Measurements from ENCODE around the gene RTP5. TPM values are rescaled to one million over a fixed set of nuclear protein-coding genes. Genes with fewer than 3 reads are reported as not detected.

RTP5 gene
- total RNA-seq, 2 experiments from 2014 or later = not detected

DNA sequence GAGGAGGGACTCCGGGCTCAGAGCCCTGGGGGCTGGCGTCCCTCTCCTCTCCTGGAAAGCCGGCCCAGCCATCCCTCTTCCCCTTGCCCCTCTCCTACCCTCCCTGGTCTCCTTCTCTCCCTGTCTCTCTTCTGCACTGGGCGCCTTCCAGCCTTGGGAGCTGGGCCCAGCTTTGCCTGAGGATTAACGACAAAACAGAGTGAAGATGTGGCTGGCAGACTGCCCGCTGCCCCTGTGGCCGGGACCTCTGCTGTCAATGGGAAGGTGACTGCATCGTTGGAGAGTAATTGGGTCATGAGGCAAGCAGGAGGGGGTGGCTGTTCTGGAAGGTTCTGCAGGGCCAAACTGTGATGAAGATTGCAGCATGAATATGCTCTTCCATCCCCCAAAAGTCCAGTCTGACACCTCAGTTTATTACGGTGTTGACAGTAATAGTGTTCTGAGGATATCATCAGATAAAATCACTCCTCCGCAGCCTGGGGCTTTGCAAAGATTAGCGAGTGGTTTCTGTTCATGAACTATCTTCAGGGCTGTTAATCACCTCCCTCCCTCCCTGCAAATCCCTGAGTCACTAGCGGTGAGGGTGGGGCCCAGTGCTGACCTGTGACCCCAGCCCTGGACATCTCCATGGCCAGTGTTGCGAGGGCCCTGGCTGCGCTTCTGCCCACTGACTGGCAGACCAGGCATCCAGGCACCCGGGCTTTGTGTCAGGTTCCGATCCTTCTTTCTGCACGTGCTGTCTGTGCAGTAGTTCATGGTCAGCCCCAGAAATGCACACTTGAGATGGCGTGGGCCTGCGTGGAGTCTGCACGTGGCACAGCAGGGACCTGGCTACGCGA, 23.0 kb downstream of the RTP5 start:
- intact Hi-C loops (cut with micrococcal nuclease) = no loop called here

DNA sequence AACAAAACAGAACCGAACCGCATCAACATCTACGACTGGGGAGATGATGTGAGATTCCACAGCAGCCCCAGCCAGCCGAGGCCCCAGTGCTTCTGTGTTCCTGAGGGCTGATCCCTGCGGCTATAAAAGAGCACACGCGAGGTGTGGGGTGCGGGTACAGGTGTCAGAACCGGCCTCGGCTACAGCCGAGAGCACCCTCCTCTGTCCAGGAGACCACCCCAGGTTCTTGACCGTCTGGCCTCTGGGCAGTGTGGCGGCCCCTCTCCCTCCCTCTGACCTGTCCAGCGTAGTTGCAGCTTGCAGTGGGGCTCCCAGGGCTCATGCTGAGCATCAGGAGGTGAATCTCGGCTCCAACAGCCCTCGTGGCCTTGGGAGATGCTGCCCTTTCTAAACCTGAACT, 23.7 kb downstream of the RTP5 start:
- no peak overlapping the region for H3K27ac Mint-ChIP-seq
- no peak for DNase-seq
- H3K9me3 Mint-ChIP-seq = peaks cover 4% of the 10 kb centered on the region
- intact Hi-C loops (cut with micrococcal nuclease) = no loop called here
- H3K4me3 Mint-ChIP-seq = no peak overlapping the region
- CTCF ChIA-PET = no interaction called here
- H3K4me1 Mint-ChIP-seq (ENCODE audit: low read depth) = peaks cover 11% of the 10 kb centered on the region
- no peaks in the 10 kb centered on the region for H3K27me3 Mint-ChIP-seq (ENCODE audit: low read depth)
- peaks cover 16% of the 10 kb centered on the region for H3K36me3 Mint-ChIP-seq (ENCODE audit: low read depth)

More for the DNA sequence above, 23.0 kb downstream of the RTP5 start:
- Mint-ChIP-seq H3K27ac (no peak overlapping the region), H3K4me1 (ENCODE audit: low read depth) (peaks cover 15% of the 10 kb centered on the region), H3K9me3 (peaks cover 4% of the 10 kb centered on the region), H3K27me3 (ENCODE audit: low read depth) (no peaks in the 10 kb centered on the region), H3K4me3 (no peak overlapping the region), H3K36me3 (ENCODE audit: low read depth) (peaks cover 19% of the 10 kb centered on the region)
- CTCF ChIA-PET = no interaction called here
- DNase-seq = no peak

DNA sequence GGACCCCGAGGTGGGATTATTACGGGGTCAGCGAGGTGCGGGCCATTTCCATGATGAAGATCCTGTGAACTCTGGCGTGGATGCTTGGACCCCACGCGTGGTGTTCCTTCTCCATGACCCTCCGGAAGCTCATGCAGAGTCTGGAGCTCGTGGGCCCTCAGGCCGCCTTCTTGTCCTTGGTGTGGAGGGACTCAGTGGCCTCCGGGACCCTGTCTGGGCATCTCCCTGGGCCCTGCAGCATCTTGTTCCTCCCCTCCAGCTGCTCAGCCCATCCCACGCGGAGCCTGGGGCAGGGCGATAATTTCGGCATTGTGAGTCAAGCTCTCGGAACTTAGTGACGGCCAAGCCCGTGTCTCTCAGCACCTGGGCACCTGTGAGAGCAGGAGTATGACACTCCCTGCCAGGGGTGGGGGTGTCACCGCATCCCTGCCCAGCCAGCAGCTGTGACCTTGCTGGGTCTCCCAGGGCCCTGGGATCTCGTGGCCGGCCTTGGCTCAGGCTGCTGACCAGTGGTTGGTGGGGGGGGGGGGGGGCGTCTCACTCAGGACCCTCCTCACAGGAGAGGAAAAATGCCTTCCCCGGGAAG, 24.6 kb downstream of the RTP5 start:
- H3K9me3 Mint-ChIP-seq = peaks cover 3% of the 10 kb centered on the region
- intact Hi-C loops (cut with micrococcal nuclease) = no loop called here
- CTCF ChIA-PET = no interaction called here
- H3K27me3 Mint-ChIP-seq (ENCODE audit: low read depth) = no peaks in the 10 kb centered on the region
- no peak for DNase-seq
- H3K36me3 Mint-ChIP-seq (ENCODE audit: low read depth) = peaks cover 15% of the 10 kb centered on the region
- H3K4me1 Mint-ChIP-seq (ENCODE audit: low read depth) = peaks cover 7% of the 10 kb centered on the region
- no peak overlapping the region for H3K27ac Mint-ChIP-seq
- H3K4me3 Mint-ChIP-seq = no peak overlapping the region

DNA sequence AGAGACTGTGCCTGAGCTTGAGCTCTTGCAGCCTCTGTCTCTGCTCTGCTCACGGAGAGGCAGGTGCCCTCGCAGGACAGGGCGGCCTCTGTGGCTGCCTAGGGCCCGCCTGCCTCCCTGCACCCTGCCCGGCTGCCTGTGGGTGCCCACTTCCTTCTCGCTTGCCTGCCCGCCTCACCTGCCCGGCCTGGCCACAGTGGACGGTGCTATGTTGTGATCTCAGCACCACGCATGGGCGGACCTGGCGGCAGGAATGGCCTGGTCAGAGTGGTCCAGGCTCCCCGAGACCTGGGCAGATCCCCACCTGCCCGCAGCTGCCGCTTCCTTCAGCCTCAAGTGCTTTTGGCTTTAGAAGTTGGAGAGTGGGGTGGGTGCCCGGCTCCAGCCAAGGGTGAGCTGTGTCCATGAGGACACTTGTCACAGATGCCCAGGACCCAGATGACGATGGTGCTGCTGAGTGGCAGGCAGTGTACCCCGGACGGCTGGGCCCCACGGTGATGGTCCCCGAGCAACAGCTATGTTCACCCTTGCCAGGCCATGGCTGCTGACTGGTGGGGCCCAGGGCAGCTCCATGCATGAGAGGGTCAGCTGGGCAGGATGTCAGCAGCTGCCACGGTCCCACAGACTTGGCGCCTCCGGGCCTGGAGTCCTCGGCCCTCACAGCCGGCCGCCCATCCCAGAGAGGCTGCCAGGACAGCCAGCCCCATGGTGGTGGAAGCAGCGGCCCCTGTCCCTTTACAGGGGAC, 25.3 kb downstream of the RTP5 start:
- H3K27me3 Mint-ChIP-seq (ENCODE audit: low read depth) = no peaks in the 10 kb centered on the region
- CTCF ChIA-PET = no interaction called here
- H3K36me3 Mint-ChIP-seq (ENCODE audit: low read depth) = peaks cover 10% of the 10 kb centered on the region
- no peak overlapping the region for H3K27ac Mint-ChIP-seq
- no peak overlapping the region for H3K4me3 Mint-ChIP-seq
- peak; percentile 1 for DNase-seq
- peaks cover 5% of the 10 kb centered on the region for H3K4me1 Mint-ChIP-seq (ENCODE audit: low read depth)
- peaks cover 2% of the 10 kb centered on the region for H3K9me3 Mint-ChIP-seq
- intact Hi-C loops (cut with micrococcal nuclease) = no loop called here

DNA sequence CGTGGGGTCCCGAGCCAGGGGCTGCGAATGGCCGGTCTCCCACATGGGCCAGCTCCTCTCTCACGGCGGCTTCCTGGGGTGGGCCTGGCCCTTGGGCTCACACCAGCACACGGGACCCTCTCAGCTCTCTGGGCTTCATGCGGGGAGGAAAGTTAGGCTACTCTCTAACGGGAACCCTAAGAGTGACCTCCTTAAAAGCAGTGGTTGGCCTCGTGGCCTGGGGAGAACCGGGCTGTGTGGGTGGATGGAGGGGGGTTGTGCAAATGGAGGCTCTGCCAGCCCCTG, 25.8 kb downstream of the RTP5 start:
- Mint-ChIP-seq H3K4me1 (ENCODE audit: low read depth) (peaks cover 5% of the 10 kb centered on the region), H3K36me3 (ENCODE audit: low read depth) (peaks cover 6% of the 10 kb centered on the region), H3K27me3 (ENCODE audit: low read depth) (no peaks in the 10 kb centered on the region), H3K4me3 (no peak overlapping the region), H3K27ac (no peak overlapping the region), H3K9me3 (peaks cover 2% of the 10 kb centered on the region)
- intact Hi-C loops (cut with micrococcal nuclease) = no loop called here
- CTCF ChIA-PET = no interaction called here
- no peak for DNase-seq

DNA sequence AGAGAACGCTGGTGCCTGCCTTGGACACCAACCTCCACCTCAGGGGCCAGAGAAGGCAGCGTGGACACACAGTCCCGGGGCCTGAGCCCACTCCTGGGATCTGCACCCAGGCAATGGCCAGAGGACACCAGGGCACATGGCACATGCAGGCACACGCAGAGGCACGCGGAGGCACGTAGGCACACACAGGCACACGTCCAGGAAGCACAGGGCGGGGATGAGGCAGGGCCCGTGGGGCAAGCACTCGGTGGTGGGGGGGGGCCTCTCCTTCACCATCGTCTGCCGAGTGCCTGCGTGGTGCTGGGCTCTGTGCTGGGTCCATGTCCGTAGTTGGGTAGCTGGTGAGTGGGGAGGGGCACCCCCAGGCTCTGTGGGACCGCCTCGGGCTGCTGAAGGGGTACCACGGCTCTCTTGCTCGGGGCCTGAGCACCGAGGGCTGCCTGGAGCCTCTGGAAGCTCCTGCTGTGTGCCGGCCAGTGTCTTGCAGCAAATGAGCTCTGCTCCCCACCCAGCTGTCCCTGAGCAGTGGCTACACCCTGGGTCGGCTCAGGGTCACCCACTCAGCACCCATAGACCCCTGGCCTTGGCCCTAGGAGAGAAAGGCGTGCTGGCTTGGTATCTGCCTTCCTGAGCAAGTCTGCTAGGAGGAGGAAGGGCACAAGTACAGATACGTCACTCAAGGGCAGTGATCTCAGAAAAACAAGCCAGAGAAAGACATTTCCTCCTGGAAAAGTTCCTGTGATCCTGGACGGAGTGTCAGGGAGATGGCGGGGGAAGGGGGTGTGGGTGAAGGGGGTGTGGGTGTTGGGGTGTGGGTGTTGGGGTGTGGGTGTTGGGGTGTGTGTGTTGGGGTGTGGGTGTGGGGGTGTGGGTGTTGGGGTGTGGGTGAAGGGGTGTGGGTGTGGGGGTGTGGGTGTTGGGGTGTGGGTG, 26.4 kb downstream of the RTP5 start:
- Mint-ChIP-seq H3K9me3 (peaks cover 2% of the 10 kb centered on the region), H3K27me3 (ENCODE audit: low read depth) (no peaks in the 10 kb centered on the region), H3K36me3 (ENCODE audit: low read depth) (peaks cover 5% of the 10 kb centered on the region), H3K27ac (peak overlapping the region; percentile 65), H3K4me3 (no peak overlapping the region), H3K4me1 (ENCODE audit: low read depth) (peaks cover 5% of the 10 kb centered on the region)
- peak; percentile 4 for DNase-seq
- CTCF ChIA-PET = no interaction called here
- intact Hi-C loops (cut with micrococcal nuclease) = no loop called here

DNA sequence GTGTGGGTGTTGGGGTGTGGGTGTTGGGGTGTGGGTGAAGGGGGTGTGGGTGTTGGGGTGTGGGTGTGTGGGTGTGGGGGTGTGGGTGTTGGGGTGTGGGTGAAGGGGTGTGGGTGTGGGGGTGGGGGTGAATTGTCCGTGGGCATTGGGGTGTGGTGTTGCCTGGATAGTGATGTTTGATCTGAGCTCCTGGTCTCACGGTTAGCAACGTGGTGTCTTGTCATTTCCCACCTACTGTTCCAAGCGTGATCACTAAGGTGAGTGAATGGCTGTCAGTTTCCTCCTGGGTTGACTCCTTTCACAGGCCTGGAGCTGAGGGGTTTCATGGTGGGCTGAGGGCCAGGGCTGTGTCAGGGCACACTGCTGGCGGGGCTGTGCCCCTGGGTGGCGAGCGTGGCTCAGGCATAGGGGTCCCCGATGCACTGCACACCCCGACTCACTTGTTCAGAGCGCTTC, 27.2 kb downstream of the RTP5 start:
- CTCF ChIA-PET = no interaction called here
- Mint-ChIP-seq H3K36me3 (ENCODE audit: low read depth) (peaks cover 4% of the 10 kb centered on the region), H3K4me1 (ENCODE audit: low read depth) (peaks cover 5% of the 10 kb centered on the region), H3K4me3 (no peak overlapping the region), H3K9me3 (peaks cover 2% of the 10 kb centered on the region), H3K27me3 (ENCODE audit: low read depth) (no peaks in the 10 kb centered on the region), H3K27ac (no peak overlapping the region)
- intact Hi-C loops (cut with micrococcal nuclease) = no loop called here
- no peak for DNase-seq

DNA sequence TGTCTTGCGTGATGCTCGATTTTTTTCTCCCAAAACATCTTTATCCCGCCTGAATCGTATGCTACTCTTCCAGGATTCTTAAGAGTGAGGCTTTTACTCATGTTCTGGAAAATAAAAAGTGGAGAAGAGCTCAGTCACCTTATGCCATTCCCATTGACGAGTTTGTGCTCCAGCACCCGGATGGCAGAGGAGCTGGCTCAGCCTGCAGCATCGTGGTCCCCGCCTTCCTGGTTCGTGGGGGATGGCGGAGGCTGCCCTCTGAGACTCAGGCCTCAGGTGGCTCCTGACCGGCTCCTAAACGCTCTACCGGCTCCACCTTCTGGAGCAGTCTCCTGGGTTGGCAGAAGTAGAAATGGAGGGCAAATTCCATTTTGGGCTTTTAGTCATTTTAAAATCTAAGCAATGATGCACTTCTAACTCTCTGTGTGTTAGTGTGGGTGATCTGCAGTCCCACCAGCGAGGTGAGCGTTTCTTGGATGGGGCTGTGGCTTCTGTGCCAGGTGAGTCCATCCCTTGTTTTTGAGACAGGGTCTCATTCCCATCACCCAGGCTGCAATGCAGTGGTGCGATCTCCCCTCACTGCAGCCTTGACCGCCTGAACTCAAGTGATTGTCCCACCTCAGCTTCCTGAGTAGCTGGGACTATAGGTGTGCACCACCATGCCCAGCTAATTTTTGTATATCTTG, 27.8 kb downstream of the RTP5 start:
- CTCF ChIA-PET = interaction anchor here (0.6 kb wide), 1 partner anchor 127 kb away, joined by 3 read pairs; no protein-coding TSS in a partner anchor

DNA sequence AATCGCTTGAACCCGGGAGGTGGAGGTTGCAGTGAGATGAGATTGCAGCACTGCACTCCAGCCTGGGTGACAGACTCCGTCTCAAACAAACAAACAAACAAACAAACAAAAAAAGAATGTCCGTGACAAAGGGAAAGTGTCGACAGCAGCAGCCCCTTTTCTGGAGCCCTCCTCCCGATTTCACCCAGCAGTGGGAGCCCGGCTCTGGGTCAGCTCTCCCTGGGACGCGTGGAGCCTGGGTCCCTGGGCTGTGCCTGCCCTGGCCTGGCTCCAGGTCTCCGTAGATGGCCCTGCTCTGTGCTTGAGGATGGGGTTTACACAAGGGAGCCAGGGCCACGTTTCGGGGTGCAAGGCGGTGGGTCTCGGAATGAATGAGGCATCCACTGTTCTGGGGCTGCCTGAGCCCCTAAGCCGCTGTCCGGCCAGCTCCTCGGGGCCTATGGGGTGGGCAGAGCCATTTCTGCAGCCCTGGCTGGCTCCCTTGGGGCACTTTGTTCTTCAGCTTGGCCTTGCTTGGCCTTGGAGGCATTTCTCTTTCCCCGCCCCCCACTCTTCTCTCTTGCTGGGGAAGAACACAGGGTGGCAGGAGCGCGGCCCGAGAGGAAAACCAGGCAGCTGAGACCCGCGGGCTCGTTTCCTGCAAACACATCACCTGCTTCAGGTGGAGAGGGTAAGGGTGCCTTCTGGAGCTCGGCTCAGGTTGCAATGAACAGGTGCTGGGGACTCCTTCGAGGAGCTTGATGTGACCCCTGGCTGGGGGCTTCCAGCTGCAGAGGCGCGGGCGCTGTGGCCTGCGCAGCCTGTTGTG, 29.1 kb downstream of the RTP5 start:
- CTCF ChIA-PET = no interaction called here
- DNase-seq = no peak
- no peaks in the 10 kb centered on the region for H3K27me3 Mint-ChIP-seq (ENCODE audit: low read depth)
- H3K4me1 Mint-ChIP-seq (ENCODE audit: low read depth) = peaks cover 7% of the 10 kb centered on the region
- no peak overlapping the region for H3K27ac Mint-ChIP-seq
- intact Hi-C loops (cut with micrococcal nuclease) = no loop called here
- peaks cover 2% of the 10 kb centered on the region for H3K9me3 Mint-ChIP-seq
- H3K4me3 Mint-ChIP-seq = no peak overlapping the region
- peaks cover 4% of the 10 kb centered on the region for H3K36me3 Mint-ChIP-seq (ENCODE audit: low read depth)

More for the DNA sequence above, 27.8 kb downstream of the RTP5 start:
- peaks cover 4% of the 10 kb centered on the region for H3K36me3 Mint-ChIP-seq (ENCODE audit: low read depth)
- no peaks in the 10 kb centered on the region for H3K27me3 Mint-ChIP-seq (ENCODE audit: low read depth)
- H3K9me3 Mint-ChIP-seq = peaks cover 2% of the 10 kb centered on the region
- no peak overlapping the region for H3K27ac Mint-ChIP-seq
- peaks cover 7% of the 10 kb centered on the region for H3K4me1 Mint-ChIP-seq (ENCODE audit: low read depth)
- no peak overlapping the region for H3K4me3 Mint-ChIP-seq
- DNase-seq = no peak
- intact Hi-C loops (cut with micrococcal nuclease) = no loop called here

DNA sequence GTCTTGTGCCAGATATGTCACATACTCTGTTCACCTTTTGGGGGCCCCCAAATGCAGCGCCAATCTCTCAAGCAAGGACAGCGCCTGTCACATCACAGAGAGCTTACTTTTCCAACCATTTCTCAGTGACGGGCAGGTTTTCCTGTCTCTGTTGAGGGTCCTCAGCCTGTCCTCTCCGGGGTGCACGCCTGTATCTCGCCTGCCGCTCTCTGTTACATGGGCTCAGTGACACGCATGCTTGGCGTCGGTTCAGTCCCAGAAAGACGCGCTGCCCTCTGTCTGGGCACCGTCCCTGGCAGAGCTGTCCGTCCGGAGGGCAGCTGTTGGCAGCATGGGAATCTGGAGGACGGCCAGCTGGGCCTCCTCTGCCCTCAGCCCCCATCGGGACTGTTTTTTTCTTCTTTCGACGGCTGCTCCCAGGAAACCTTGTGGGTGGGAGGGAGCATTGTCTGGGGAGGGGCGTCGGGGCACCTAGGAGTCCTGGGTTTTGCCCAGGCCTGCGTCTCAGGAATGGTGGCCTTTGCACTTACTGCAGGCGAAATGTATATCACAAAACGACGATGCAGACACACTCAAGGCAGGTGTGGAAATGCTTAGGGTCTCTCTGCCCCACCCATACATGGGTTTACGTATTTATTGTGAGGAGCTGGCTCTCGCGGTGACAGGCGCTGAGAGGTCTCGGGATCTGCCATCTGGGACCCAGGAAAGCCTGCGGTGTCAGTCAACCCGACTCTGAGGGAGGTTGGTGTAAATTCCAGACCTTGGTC, 30.9 kb downstream of the RTP5 start:
- CTCF ChIA-PET = no interaction called here
- H3K9me3 Mint-ChIP-seq = peaks cover 2% of the 10 kb centered on the region
- peaks cover 7% of the 10 kb centered on the region for H3K4me1 Mint-ChIP-seq (ENCODE audit: low read depth)
- no peak overlapping the region for H3K27ac Mint-ChIP-seq
- no peak overlapping the region for H3K4me3 Mint-ChIP-seq
- intact Hi-C loops (cut with micrococcal nuclease) = no loop called here
- peaks cover 4% of the 10 kb centered on the region for H3K36me3 Mint-ChIP-seq (ENCODE audit: low read depth)
- no peak for DNase-seq
- H3K27me3 Mint-ChIP-seq (ENCODE audit: low read depth) = no peaks in the 10 kb centered on the region

DNA sequence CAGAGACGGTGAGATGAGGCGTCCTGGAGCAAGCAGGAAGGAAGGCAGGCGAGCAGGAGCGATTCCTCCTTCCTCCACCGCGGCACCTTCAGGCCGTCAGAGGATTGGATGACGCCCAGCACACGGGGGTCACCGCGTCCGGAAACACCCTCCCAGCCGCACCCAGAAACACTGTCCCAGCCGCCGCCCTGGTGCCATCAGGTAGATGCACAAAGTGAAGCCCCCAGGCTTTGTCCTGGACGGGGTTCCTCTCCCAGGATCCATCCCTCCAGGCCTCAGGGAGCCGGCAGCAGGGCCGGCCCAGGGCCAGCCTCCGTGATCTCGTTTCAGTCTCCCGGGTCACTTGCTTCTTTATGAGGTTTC, 31.5 kb downstream of the RTP5 start:
- intact Hi-C loops (cut with micrococcal nuclease) = no loop called here
- Mint-ChIP-seq H3K27ac (no peak overlapping the region), H3K27me3 (ENCODE audit: low read depth) (no peaks in the 10 kb centered on the region), H3K4me1 (ENCODE audit: low read depth) (peaks cover 5% of the 10 kb centered on the region), H3K9me3 (peaks cover 2% of the 10 kb centered on the region), H3K4me3 (no peak overlapping the region), H3K36me3 (ENCODE audit: low read depth) (peaks cover 4% of the 10 kb centered on the region)
- no peak for DNase-seq
- CTCF ChIA-PET = no interaction called here

All from activated naive CD4-positive, alpha-beta T cell treated with anti-CD3 and anti-CD28 coated beads for 36 hours (primary cell).